Natural killer cell (primary cell): ENCODE measurements around the gene XDH. TPM values are rescaled to one million over a fixed set of nuclear protein-coding genes. Genes with fewer than 3 reads are reported as not detected.
A peak's percentile ranks its signal among the peaks of the same experiment; 100 is the strongest.

Experiments
- ATAC-seq, 3 donors: fragments of 150-1000 bp in 2 of 3; fragments of 200-7000 bp in 1 of 3; cut with Tn5 transposase; 1 replicate in 1 of 3; 2 replicates in 2 of 3; pipeline ENCODE4 v1.10.0; 2021; ENCODE audit warnings: mild to moderate bottlenecking in 2 of 3, moderate library complexity in 2 of 3
- DNase-seq, 2 donors: peaks; one replicate each; pipeline versions ENCODE4 v3.0.0 to v3.0.0-alpha.2; 2013 to 2021; ENCODE audit warnings: mixed read lengths in 1 of 2
- H3K27ac ChIP-seq: one replicate; pipeline ENCODE4 v1.5.1; 2013; ENCODE audit warnings: mild to moderate bottlenecking, low read length
- H3K27me3 ChIP-seq: one replicate; pipeline ENCODE4 v1.6.1; 2013; ENCODE audit warnings: low read length; ENCODE audit not compliant: control insufficient read depth, insufficient read depth
- H3K36me3 ChIP-seq: one replicate; pipeline ENCODE4 v1.6.1; 2013; ENCODE audit warnings: low read length; ENCODE audit not compliant: control insufficient read depth, insufficient read depth
- H3K4me1 ChIP-seq: one replicate; pipeline ENCODE4 v1.6.1; 2013; ENCODE audit warnings: low read length; ENCODE audit not compliant: control insufficient read depth, insufficient read depth
- H3K4me3 ChIP-seq: one replicate; pipeline ENCODE4 v1.5.1; 2013; ENCODE audit warnings: low read length
- H3K9me3 ChIP-seq: one replicate; pipeline ENCODE4 v1.6.1; 2013; ENCODE audit warnings: low read length; ENCODE audit not compliant: control insufficient read depth, insufficient read depth
- H3K27ac Mint-ChIP-seq, 2 donors: one replicate each; pipeline ENCODE4 v1.8.0; 2022; ENCODE audit warnings: mild to moderate bottlenecking in 2 of 2, mixed read lengths in 2 of 2, moderate library complexity in 1 of 2
- H3K27me3 Mint-ChIP-seq, 2 donors: one replicate each; pipeline ENCODE4 v1.8.0; 2022; ENCODE audit warnings: low read depth in 2 of 2, mixed read lengths in 2 of 2
- H3K36me3 Mint-ChIP-seq: one replicate; pipeline ENCODE4 v1.8.0; 2022; ENCODE audit warnings: mixed read lengths
- H3K4me1 Mint-ChIP-seq, 2 donors: one replicate each; pipeline ENCODE4 v1.8.0; 2022; ENCODE audit warnings: mixed read lengths in 2 of 2
- H3K4me3 Mint-ChIP-seq: one replicate; pipeline ENCODE4 v1.8.0; 2022; ENCODE audit warnings: mild to moderate bottlenecking, moderate library complexity, mixed read lengths
- H3K9me3 Mint-ChIP-seq, 2 donors: one replicate each; pipeline ENCODE4 v1.8.0; 2022; ENCODE audit warnings: mixed read lengths in 2 of 2
- CTCF ChIP-seq: fragments of 200-600 bp; IDR thresholded peaks from one replicate; pipeline ENCODE4 v1.8.0; 2022; ENCODE audit warnings: antibody characterized with exemption
- WGBS: methylation state at CpG from one replicate; pipeline ENCODE4 v1.1.7; 2013; ENCODE audit warnings: missing lambda C conversion rate; ENCODE audit not compliant: insufficient coverage; 5-methylcytosine and 5-hydroxymethylcytosine counted together
- intact Hi-C: fragments of 100-400 bp; cut with micrococcal nuclease; formaldehyde crosslinking; loops from one replicate; pipeline ENCODE4 v1.14.2; 2022
- total RNA-seq, 4 donors: library from RNA; stranded (reverse); fragments of 120-200 nt in 1 of 4; gene quantifications; one replicate each; pipeline versions ENCODE4 v1.2.3 to v1.2.4, GENCODE V29; 2013 to 2022

Gene XDH
- total RNA-seq, 3 donors from 2014 or later (not counting 1 experiment from before 2014, with no cell fraction given): not detected

DNA sequence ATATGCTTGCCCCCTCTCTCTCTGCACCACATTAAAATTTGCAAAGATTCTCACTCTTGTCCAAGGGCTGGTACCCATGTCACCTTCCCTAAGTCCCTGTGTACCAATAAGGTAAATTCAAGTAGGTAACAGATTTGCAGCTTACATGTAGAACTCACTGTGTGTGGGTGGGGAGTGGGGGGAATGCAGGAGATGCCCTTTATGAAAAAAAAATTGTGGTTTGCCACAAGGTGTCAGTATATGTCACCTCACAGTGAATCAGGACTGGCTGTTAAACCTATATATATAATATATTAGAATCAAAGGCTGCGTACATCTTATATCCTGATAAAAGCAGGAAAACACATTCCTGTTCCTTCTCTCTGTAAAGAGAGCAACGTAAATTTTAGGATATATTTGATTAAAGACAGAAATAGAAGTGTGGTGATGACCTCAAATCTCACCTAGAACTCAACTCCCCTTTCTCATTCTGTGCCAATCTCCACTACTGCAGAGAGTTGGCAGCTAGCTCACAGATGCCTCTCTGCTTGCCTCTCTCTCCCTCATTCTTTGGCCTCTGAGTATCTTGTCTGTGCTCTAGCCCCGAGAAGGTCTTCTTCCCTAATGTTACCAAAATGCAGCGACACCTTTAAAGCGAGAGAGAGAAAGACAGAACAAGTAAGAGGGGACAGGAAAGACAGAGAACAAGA lies 536 bp downstream of the XDH start:
- peaks cover 3 to 6% of the 10 kb centered on the region in 2 donors for H3K27me3 Mint-ChIP-seq
- Histone ChIP-seq H3K4me3 (no peak overlapping the region), H3K9me3 (no peaks in the 10 kb centered on the region), H3K27me3 (no peaks in the 10 kb centered on the region), H3K4me1 (no peaks in the 10 kb centered on the region), H3K36me3 (no peaks in the 10 kb centered on the region), H3K27ac (no peak overlapping the region)
- no peak overlapping the region for H3K27ac Mint-ChIP-seq
- H3K9me3 Mint-ChIP-seq: peaks cover 2% of the 10 kb centered on the region in 2 donors
- intact Hi-C loops: no loop called here
- H3K36me3 Mint-ChIP-seq: peaks cover 3% of the 10 kb centered on the region
- ATAC-seq: no peak
- TF ChIP-seq CTCF: no peak
- no peak overlapping the region for H3K4me3 Mint-ChIP-seq
- peak in 1 of 2 donors; percentile 24 for DNase-seq
- H3K4me1 Mint-ChIP-seq: peaks cover 0 to 4% of the 10 kb centered on the region in 2 donors
- 72% methylated on average over 3 of the region's 5 CpGs for WGBS

DNA sequence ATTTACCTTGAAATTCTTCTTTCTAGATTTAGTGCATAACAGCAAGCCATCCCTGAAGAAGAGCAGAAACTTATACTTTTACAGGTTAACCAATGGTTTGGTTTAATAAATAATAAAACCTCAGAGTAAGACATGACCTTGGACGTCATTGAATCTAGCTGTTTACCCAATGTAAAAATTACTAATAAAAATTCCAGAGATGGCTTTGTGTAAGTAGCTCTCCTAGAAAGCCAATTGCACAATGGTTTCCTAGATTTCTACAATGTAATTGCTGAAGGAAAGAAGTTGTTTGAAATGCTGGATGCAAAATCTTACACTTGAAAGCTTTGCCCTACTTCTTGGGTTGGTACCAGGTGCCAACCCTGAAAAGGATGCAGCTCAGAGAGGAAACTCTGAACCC lies 1.5 kb downstream of the XDH start:
- WGBS: no CpG with 5 or more reads among the region's 1 CpG

DNA sequence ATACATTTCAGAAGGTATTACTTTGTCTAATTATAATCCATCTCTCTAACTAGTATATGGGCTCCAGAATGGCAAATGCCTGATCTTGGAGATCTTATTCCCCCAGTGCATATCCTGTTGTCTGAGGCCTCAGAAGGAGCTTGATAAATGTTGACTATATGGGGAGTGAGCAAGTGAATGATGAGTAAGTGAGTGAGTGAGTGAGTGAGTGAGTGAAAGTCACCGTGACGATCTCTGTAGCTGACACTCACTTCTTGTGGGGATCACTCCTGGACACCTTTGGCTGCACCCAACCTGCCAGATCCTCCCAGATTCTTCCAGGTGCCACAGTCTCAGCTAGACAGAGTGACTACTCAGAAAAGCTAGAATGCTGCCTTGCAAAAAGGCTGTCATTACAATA lies 2.8 kb downstream of the XDH start:
- 93% methylated on average over 2 of the region's 2 CpGs for WGBS
- intact Hi-C loops: no loop called here
- Histone ChIP-seq H3K4me3 (no peak overlapping the region), H3K4me1 (no peaks in the 10 kb centered on the region), H3K36me3 (no peaks in the 10 kb centered on the region), H3K27ac (no peak overlapping the region), H3K27me3 (no peaks in the 10 kb centered on the region), H3K9me3 (no peaks in the 10 kb centered on the region)
- ATAC-seq (no peak), DNase-seq (no peak)
- Mint-ChIP-seq H3K27ac (no peak overlapping the region), H3K4me1 (peaks cover 0 to 4% of the 10 kb centered on the region in 2 donors), H3K9me3 (no peaks in the 10 kb centered on the region), H3K4me3 (no peak overlapping the region), H3K36me3 (no peaks in the 10 kb centered on the region), H3K27me3 (peaks cover 6% of the 10 kb centered on the region in 2 donors)
- TF ChIP-seq CTCF: no peak

More for the DNA sequence above, 1.5 kb downstream of the XDH start:
- H3K9me3 ChIP-seq: no peaks in the 10 kb centered on the region
- H3K4me3 ChIP-seq: no peak overlapping the region
- no peaks in the 10 kb centered on the region for H3K9me3 Mint-ChIP-seq
- peaks cover 0 to 4% of the 10 kb centered on the region in 2 donors for H3K4me1 Mint-ChIP-seq
- H3K27me3 ChIP-seq: no peaks in the 10 kb centered on the region
- no peak overlapping the region for H3K4me3 Mint-ChIP-seq
- TF ChIP-seq CTCF: no peak
- peaks cover 6% of the 10 kb centered on the region in 2 donors for H3K27me3 Mint-ChIP-seq
- intact Hi-C loops: no loop called here
- DNase-seq (no peak), ATAC-seq (no peak)
- no peaks in the 10 kb centered on the region for H3K36me3 ChIP-seq
- no peak overlapping the region for H3K27ac Mint-ChIP-seq
- H3K27ac ChIP-seq: no peak overlapping the region
- H3K36me3 Mint-ChIP-seq: no peaks in the 10 kb centered on the region
- no peaks in the 10 kb centered on the region for H3K4me1 ChIP-seq
